Motor neuron (in vitro differentiated cells): ENCODE results near the gene GPR132. TPM values are rescaled to one million over a fixed set of nuclear protein-coding genes. Genes with fewer than 3 reads are reported as not detected.
A peak's percentile ranks its signal among the peaks of the same experiment; 100 is the strongest.
"Not testable (repeated sequence)": the region's sequence is repeated elsewhere in the genome, so short reads cannot be mapped to it uniquely, and the experiment has no call there.

Experiments used
- ATAC-seq, 8 experiments: fragments of 200-7000 bp; cut with Tn5 transposase; replicated peaks in 6 of 8; 2 replicates each; pipeline ENCODE4 v1.8.0; 2021; ENCODE audit warnings: mild to moderate bottlenecking in 8 of 8, moderate library complexity in 8 of 8
- H3K27ac ChIP-seq, 2 donors: fragments of 250-450 bp; sonication (Bioruptor Pico); 2 replicates each; pipeline ENCODE4 v1.9.0; 2021; ENCODE audit warnings: antibody characterized with exemption in 2 of 2, mild to moderate bottlenecking in 2 of 2, moderate library complexity in 1 of 2
- H3K4me1 ChIP-seq, 2 donors: fragments of 250-450 bp; sonication (Bioruptor Pico); replicated peaks in 1 of 2; 2 replicates each; pipeline ENCODE4 v1.6.1; 2021; ENCODE audit warnings: antibody characterized with exemption in 2 of 2, mild to moderate bottlenecking in 2 of 2, moderate library complexity in 1 of 2
- H3K4me3 ChIP-seq, 5 donors: fragments of 250-450 bp; sonication (Bioruptor Pico); 2 replicates each; pipeline ENCODE4 v1.9.0; 2021; ENCODE audit warnings: antibody characterized with exemption in 5 of 5, mild to moderate bottlenecking in 5 of 5, moderate library complexity in 4 of 5
- WGBS, 10 experiments: fragments of 450-650 bp; shearing (Covaris generic); methylation state at CpG; one replicate each; pipeline ENCODE4 v1.0.0; 2022; 5-methylcytosine and 5-hydroxymethylcytosine counted together
- in situ Hi-C, 9 experiments: fragments of 400-800 bp; cut with MboI; loops; one replicate each; pipeline ENCODE4 v1.15.0; 2021; ENCODE audit warnings: low sequenced_read_pairs in 9 of 9, low pct_unique_long_range_greater_than_20kb in 2 of 9; ENCODE audit not compliant: unreplicated experiment in 9 of 9
- total RNA-seq, 8 experiments: library from RNA; unstranded; fragments of 300-600 nt; gene quantifications; 2 replicates each; pipeline versions ENCODE4 v1.2.3 to v1.2.4, GENCODE V29; 2022

Gene GPR132
- total RNA-seq, 8 experiments from 2014 or later: 0.46 to 0.66 (median 0.48) TPM; not detected in 4

- WGBS, 10 experiments: 36 to 67% methylated on average over 4 to 5 of the region's 24 CpGs; no CpG with 5 or more reads in 8 of the 10 experiments
- Histone ChIP-seq H3K27ac (peak overlapping the region in 1 of 2 donors; percentile 46), H3K4me1 (peaks cover 8 to 30% of the 10 kb centered on the region in 2 donors), H3K4me3 (no peak overlapping the region)
- in situ Hi-C loops: loop anchor here in 1 of 9 experiments (25.0 kb wide), 1 partner anchor 98 kb away; the partner anchor contains the start of gene NUDT14
- ATAC-seq: no peak
Measured at GRCh38 chr14:105088812-105089745, 23.8 kb upstream of the GPR132 start.

DNA sequence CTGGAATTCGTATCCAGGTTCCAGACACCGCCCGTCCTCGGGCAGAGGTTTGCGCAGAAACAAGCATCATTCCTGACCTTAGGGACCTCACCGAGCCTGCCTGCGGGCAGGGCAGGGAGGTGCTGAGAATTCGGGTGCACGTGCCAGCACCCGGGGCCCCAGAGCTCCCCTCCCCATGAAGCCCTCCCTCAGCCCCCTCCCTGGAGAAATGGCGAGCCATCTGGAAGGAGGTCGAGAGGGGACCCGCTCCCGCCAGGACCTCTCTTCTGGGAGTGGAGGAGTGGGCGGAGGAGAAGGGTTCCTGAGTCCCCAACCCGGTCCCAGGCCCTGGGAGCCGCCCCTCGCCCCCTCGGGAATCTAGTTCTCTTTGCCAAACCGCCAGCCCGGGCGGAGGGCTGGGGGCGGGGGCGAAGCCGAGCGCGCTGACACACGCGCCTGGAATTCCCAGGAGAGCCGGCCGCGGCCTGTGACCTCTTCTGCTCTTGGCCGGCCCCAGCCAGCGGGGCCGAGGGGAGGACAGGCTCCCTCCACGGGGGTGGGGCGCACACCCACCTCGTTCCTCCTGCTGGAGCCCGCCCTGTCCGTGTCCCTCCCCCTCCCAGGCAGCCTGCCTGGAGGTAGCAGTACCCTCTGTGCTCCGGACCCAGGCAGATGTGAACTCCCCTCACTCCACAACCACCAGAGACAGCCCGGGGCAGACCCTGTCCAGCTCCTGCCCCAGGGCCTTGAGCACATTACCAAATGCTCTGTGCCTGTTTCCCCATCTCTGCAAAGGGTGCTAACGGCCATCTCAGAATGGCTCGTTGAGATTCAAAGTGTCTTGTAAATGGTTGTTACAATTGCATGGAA, 23.0 kb upstream of the GPR132 start:
- WGBS, 10 experiments: no CpG with 5 or more reads among the region's 44 CpGs
- peak overlapping the region in 1 of 2 donors; percentile 46 for H3K27ac ChIP-seq
- in situ Hi-C loops: loop anchor here in 1 of 9 experiments (25.0 kb wide), 1 partner anchor 99 kb away; the partner anchor contains the start of gene NUDT14

GRCh38 chr14:105087308-105087962, 22.2 kb upstream of the GPR132 start:
- peak; percentile 1 to 31 (median 13) for ATAC-seq
- peak overlapping the region in 1 of 2 donors; percentile 48 for H3K27ac ChIP-seq
- no CpG with 5 or more reads among the region's 60 CpGs for WGBS, 10 experiments
- H3K4me1 ChIP-seq: peaks cover 8 to 28% of the 10 kb centered on the region in 2 donors
- in situ Hi-C loops: loop anchor here in 1 of 9 experiments (25.0 kb wide), 1 partner anchor 100 kb away; the partner anchor contains the start of gene NUDT14
- peak overlapping the region in 2 of 5 donors; percentile 20 to 26 for H3K4me3 ChIP-seq

More for the DNA sequence above, 23.0 kb upstream of the GPR132 start:
- H3K4me1 ChIP-seq: peaks cover 8 to 28% of the 10 kb centered on the region in 2 donors
- peak overlapping the region in 1 of 5 donors; percentile 26 for H3K4me3 ChIP-seq
- peak in 7 of 8 experiments; percentile 8 to 66 (median 53) for ATAC-seq

DNA sequence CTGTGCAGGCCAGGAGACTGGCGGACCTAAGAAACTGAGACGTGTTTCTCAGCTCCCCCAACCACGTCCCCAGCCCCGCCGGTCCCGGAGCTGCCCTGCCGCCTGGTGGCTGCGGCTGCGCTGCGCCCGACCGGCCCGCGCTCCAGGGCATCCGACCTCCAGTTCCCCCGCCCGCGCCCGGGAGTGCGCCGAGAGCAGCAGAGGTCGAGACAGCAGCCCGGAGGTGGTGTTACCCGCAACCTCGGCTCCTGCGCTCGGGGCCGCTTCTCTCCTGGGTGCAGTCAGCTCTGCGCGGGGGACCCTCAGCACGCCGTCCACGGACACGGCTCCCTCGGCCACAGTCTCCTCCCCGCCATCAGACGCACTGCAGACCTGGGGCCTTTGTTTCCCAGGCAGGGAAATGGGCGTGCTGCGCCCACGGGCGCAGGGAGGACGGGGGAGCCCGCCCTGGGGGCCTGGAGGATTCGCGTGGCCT, 21.6 kb upstream of the GPR132 start:
- H3K27ac ChIP-seq: peak overlapping the region in 1 of 2 donors; percentile 48
- peak; percentile 54 to 81 (median 69) for ATAC-seq
- peaks cover 8 to 28% of the 10 kb centered on the region in 2 donors for H3K4me1 ChIP-seq
- in situ Hi-C loops: loop anchor here in 1 of 9 experiments (25.0 kb wide), 1 partner anchor 100 kb away; the partner anchor contains the start of gene NUDT14
- WGBS, 10 experiments: 0 to 3% methylated on average over 3 to 6 of the region's 45 CpGs; no CpG with 5 or more reads in 8 of the 10 experiments
- peak overlapping the region in 2 of 5 donors; percentile 20 to 26 for H3K4me3 ChIP-seq

- in situ Hi-C loops: loop anchor here in 1 of 9 experiments (25.0 kb wide), 1 partner anchor 102 kb away; the partner anchor contains the start of gene NUDT14
- no peak for ATAC-seq
- 53 to 85% (median 72%) methylated on average over 1 to 2 of the region's 5 CpGs; no CpG with 5 or more reads in 5 of the 10 experiments for WGBS, 10 experiments
Measured at GRCh38 chr14:105085766-105086165, 20.5 kb upstream of the GPR132 start.

DNA sequence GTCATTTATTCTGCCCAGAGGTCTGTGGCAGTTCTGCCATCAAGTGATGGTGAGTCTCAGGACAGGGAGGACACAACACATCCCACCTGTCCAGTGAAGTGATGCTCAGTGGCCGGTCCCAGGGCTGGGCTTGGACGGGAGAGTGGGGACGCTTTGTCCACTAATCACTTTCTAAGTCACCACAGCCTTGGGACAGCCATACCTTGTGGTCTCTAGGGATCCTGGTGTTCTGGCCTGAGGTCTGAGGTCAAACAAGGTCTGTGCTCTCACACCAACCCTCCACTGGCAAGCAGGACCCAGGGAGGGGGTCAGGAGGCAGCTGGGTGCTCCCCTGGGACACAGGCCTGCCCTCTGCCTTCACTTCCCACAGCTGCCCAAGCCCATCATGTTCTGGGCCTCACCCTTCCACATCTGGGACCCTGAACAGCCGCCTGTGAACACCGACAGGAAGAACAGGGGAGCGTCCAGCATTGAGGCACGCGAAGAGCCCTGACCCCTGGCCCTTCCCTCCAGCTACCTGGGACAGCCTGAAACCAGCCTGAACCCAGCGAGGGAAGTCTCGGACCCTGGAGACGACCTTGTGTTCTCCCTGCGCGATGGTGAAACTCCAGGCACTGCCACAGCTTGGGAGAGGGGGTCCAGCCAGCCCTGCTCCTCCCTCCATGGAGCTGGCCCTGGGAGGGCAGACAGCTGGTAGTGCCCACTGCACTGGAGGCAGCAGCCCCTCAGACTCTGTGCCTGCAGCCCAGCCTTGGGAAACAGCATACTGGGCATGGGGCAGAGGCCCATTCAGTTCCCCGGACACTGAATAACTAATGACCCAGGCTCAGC, 19.7 kb upstream of the GPR132 start:
- ATAC-seq: no peak
- WGBS, 10 experiments: 18 to 100% (median 72%) methylated on average over 1 to 10 of the region's 14 CpGs; no CpG with 5 or more reads in 3 of the 10 experiments
- no peak overlapping the region for H3K27ac ChIP-seq
- peaks cover 8 to 21% of the 10 kb centered on the region in 2 donors for H3K4me1 ChIP-seq
- in situ Hi-C loops: loop anchor here in 1 of 9 experiments (25.0 kb wide), 1 partner anchor 102 kb away; the partner anchor contains the start of gene NUDT14
- no peak overlapping the region for H3K4me3 ChIP-seq

More at GRCh38 chr14:105085766-105086165, 20.5 kb upstream of the GPR132 start:
- peaks cover 8 to 28% of the 10 kb centered on the region in 2 donors for H3K4me1 ChIP-seq
- no peak overlapping the region for H3K27ac ChIP-seq
- H3K4me3 ChIP-seq: no peak overlapping the region

DNA sequence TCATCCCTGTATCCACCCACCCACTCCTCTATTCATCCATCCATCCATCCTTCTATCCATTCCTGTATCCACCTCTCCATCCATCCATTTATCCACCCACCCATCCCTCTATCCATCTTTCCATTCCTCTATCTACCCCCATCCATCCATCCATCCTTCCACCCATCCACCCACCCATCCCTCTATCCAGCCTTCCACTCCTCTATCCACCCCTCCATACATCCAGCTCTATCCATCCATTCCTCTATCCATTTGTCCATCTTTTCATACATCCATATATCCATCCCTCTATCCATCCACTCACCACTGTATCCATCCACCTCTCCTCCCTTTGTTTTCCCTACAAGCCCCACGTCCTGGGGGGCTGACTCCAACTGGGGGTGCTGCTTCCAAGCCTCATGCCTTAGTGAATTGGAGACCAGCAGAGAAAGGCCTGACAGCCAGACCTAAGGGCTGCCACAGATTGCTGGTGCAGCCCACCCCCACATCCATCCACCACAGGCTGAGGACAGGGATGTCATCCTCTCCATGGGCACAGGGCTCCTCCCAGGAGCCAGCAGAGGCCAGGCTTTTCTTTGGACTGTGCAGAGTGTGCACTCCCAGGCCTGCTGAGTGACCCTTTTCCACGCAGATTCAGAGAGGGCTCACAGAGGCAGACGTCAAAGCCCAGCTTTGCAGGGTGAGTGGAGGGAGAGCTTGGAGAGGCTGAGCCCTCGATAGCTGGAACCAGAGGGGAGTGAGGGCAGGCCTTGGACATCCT, 18.9 kb upstream of the GPR132 start:
- Histone ChIP-seq H3K4me3 (no peak overlapping the region), H3K4me1 (peaks cover 8 to 21% of the 10 kb centered on the region in 2 donors), H3K27ac (no peak overlapping the region)
- ATAC-seq: no peak
- 14 to 80% (median 27%) methylated on average over 1 to 3 of the region's 4 CpGs; no CpG with 5 or more reads in 4 of the 10 experiments for WGBS, 10 experiments
- in situ Hi-C loops: loop anchor here in 1 of 9 experiments (25.0 kb wide), 1 partner anchor 103 kb away; the partner anchor contains the start of gene NUDT14

- Histone ChIP-seq H3K27ac (no peak overlapping the region), H3K4me3 (no peak overlapping the region), H3K4me1 (peaks cover 0 to 8% of the 10 kb centered on the region in 2 donors)
- in situ Hi-C loops: loop anchor here in 1 of 9 experiments (25.0 kb wide), 1 partner anchor 105 kb away; the partner anchor contains the start of gene NUDT14
- no peak for ATAC-seq
- WGBS, 10 experiments: 80% methylated on average over 1 of the region's 1 CpG; no CpG with 5 or more reads in 9 of the 10 experiments
Measured at GRCh38 chr14:105082703-105083102, 17.5 kb upstream of the GPR132 start.

DNA sequence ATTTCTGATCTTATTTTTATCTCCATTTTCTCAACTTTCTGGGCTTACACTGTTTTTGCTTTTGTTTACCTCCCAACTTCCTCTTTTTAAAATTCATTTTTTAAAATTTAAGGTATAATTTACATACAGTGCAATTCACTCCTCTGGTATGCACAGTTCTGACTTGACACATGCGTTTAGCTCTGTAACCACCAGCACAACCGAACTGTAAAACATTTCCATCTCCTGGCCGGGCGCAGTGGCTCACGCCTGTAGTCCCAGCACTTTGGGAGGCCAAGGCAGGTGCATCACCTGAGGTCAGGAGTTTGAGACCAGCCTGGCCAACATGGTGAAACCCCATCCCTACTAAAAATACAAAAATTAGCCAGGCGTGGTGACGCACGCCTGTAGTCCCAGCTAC, 16.2 kb upstream of the GPR132 start:
- ATAC-seq, H3K4me3 ChIP-seq, H3K4me1 ChIP-seq, H3K27ac ChIP-seq: not testable (repeated sequence)
- 44 to 100% (median 81%) methylated on average over 1 to 7 of the region's 8 CpGs; no CpG with 5 or more reads in 2 of the 10 experiments for WGBS, 10 experiments
- in situ Hi-C loops: loop anchor here in 1 of 9 experiments (25.0 kb wide), 1 partner anchor 106 kb away; the partner anchor contains the start of gene NUDT14

GRCh38 chr14:105080161-105080560, 14.9 kb upstream of the GPR132 start:
- no peak for ATAC-seq
- no peak overlapping the region for H3K4me3 ChIP-seq
- in situ Hi-C loops: loop anchor here in 1 of 9 experiments (25.0 kb wide), 1 partner anchor 107 kb away; the partner anchor contains the start of gene NUDT14
- peaks cover 0 to 5% of the 10 kb centered on the region in 2 donors for H3K4me1 ChIP-seq
- H3K27ac ChIP-seq: no peak overlapping the region
- WGBS, 10 experiments: 42 to 96% (median 88%) methylated on average over 2 to 17 of the region's 17 CpGs
